Measurements from ENCODE around the gene MRPL2.
A peak's percentile ranks its signal among the peaks of the same experiment; 100 is the strongest.

The MRPL2 gene

DNA sequence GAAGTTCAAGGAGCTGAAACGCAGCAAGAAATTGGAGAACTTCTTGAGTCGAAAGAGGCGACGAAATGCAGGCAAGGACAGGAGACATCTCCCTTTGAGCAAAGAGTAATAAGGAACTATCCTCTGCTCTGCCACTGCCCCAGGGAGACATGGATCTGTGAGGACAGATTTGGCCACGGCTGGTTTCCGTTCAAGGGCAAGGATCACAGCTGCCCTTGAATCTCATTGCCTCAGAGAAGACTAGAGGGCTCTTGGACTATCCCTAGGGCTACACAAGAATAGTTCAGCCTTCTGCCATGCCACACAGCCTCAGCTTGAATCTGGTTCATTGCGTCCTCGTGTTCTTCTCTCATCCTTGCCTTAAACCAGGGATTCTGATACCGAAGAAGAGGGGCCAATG, 30.1 kb downstream of the MRPL2 start:
- FAIRE-seq, result no peak
- TF ChIP-seq TAF1 (IDR thresholded peaks at IDR 0.05; ENCODE audit: borderline replicate concordance, low read depth, low read length) (no peak), POLR2A (IDR thresholded peaks at IDR 0.05; ENCODE audit: low read depth, low read length) (no peak), POLR2AphosphoS5 (IDR thresholded peaks at IDR 0.05; ENCODE audit: low read depth, low read length) (no peak)
- no peak for DNase-seq (ENCODE audit: insufficient read length)

DNA sequence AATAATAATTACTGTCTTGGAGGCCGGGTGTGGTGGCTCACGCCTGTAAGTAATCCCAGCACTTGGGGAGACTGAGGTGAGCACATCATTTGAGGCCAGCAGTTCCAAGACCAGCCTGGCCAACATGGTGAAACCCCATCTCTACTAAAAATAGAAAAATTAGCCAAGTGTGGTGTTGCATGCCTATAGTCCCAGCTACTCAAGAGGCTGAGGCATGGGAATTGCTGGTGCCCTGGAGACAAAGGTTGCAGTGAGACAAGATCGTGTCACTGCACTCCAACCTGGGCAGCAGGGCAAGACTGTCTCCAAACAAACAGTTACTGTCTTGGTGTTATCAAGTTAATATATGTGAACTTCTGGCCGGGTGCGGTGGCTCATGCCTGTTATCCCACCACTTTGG, 32.9 kb downstream of the MRPL2 start:
- TF ChIP-seq TAF1 (IDR thresholded peaks at IDR 0.05; ENCODE audit: borderline replicate concordance, low read depth, low read length), result no peak
- TF ChIP-seq POLR2A (IDR thresholded peaks at IDR 0.05; ENCODE audit: low read depth, low read length), result no peak
- no peak for TF ChIP-seq POLR2AphosphoS5 (IDR thresholded peaks at IDR 0.05; ENCODE audit: low read depth, low read length)
- no peak for DNase-seq (ENCODE audit: insufficient read length)
- no peak for FAIRE-seq

GRCh38 chr6:43024436-43024835, 34.8 kb downstream of the MRPL2 start:
- no peak for DNase-seq (ENCODE audit: insufficient read length)
- no peak; the same call in 1 of the 2 replicates for TF ChIP-seq POLR2AphosphoS5 (IDR thresholded peaks at IDR 0.05; ENCODE audit: low read depth, low read length)
- no peak for TF ChIP-seq POLR2A (IDR thresholded peaks at IDR 0.05; ENCODE audit: low read depth, low read length)
- TF ChIP-seq TAF1 (IDR thresholded peaks at IDR 0.05; ENCODE audit: borderline replicate concordance, low read depth, low read length), result no peak
- FAIRE-seq, result no peak

GRCh38 chr6:43021270-43022047, 37.8 kb downstream of the MRPL2 start, which contains the start of gene RRP36:
RRP36 (plus strand) TSS chr6:43021623; CDS start chr6:43021655, 32 bp downstream.
- DNase-seq (ENCODE audit: insufficient read length), result peak; percentile 92
- TF ChIP-seq POLR2A (IDR thresholded peaks at IDR 0.05; ENCODE audit: low read depth, low read length) (peak; percentile 69), POLR2AphosphoS5 (IDR thresholded peaks at IDR 0.05; ENCODE audit: low read depth, low read length) (peak; percentile 37), TAF1 (IDR thresholded peaks at IDR 0.05; ENCODE audit: borderline replicate concordance, low read depth, low read length) (no peak)
- peak; percentile 66 for FAIRE-seq

DNA sequence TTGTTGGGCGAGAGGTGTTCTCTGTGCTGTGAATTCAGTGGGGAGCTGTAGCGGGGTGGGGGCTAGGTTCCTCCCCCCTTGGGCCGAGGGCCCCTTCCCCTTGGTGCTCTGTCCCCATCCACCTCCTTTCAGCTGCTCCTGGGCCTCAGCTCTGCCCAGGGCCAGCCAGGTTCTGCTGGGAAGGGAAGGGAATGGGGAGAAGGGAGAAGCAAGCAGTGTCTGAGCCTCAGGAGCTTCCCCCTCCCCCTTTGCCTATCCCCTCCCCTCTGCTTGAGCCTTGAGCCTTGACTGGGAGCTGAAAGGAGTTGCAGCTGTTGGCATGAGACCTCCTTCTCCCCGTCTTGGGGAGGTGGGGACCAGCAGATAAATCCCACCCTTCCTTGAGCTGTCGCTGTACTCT, 38.4 kb downstream of the MRPL2 start:
- TF ChIP-seq POLR2AphosphoS5 (IDR thresholded peaks at IDR 0.05; ENCODE audit: low read depth, low read length) (no peak), POLR2A (IDR thresholded peaks at IDR 0.05; ENCODE audit: low read depth, low read length) (no peak), TAF1 (IDR thresholded peaks at IDR 0.05; ENCODE audit: borderline replicate concordance, low read depth, low read length) (no peak)
- DNase-seq (ENCODE audit: insufficient read length), result no peak
- no peak for FAIRE-seq

DNA sequence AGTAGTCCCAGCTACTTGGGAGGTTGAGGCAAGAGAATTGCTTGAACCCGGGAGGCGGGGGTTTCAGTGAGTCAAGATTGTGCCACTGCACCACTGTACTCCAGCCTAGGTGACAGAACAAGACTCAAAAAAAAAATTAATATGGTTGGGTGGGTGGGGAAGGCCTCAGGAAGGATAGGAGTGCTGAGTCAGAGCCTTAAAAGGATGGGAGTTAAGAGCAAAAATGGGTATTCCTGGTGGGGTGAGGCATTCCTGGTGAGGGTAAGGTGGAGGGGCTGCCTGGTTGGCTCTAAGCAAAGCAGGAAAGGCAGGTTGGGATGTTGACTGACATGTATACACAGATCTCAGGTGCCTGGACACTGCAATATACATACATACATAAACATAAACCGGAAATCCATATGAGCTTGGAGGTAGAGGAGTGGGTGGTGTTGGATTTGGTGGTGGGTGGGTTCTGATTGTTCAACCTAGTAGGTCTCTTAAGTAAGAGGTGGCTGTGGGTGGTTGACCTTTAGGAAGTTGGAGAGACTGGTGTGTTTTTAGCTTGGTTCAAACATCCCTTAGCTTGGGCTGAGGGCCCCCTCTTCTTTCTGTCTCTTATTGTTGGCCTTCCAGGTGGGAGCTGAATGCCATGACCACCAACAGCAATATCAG, 39.1 kb downstream of the MRPL2 start:
- FAIRE-seq (no peak), DNase-seq (ENCODE audit: insufficient read length) (no peak)
- TF ChIP-seq TAF1 (IDR thresholded peaks at IDR 0.05; ENCODE audit: borderline replicate concordance, low read depth, low read length) (no peak), POLR2AphosphoS5 (IDR thresholded peaks at IDR 0.05; ENCODE audit: low read depth, low read length) (no peak), POLR2A (IDR thresholded peaks at IDR 0.05; ENCODE audit: low read depth, low read length) (no peak)

- DNase-seq (ENCODE audit: insufficient read length) (no peak), FAIRE-seq (no peak)
- TF ChIP-seq TAF1 (IDR thresholded peaks at IDR 0.05; ENCODE audit: borderline replicate concordance, low read depth, low read length) (no peak), POLR2A (IDR thresholded peaks at IDR 0.05; ENCODE audit: low read depth, low read length) (no peak), POLR2AphosphoS5 (IDR thresholded peaks at IDR 0.05; ENCODE audit: low read depth, low read length) (no peak)
These were observed 40.1 kb downstream of the MRPL2 start for GRCh38 chr6:43019152-43019551.

DNA sequence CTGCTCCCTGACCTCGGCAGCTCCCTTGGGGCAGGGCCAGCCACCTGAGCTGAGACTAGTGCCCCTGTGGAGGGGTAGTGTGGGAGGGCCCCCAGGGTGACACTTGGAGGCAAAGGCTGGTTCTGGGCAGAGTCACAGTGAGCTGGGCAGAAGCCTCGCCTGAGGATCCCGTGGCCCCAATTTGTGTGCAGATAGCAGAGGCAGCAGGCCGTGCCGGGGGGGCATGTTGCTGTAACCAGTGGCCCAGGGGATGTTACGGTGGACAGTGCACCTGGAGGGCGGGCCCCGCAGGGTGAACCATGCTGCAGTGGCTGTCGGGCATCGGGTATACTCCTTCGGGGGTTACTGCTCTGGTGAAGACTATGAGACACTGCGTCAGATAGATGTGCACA, 42.3 kb downstream of the MRPL2 start:
- no peak for FAIRE-seq
- TF ChIP-seq POLR2AphosphoS5 (IDR thresholded peaks at IDR 0.05; ENCODE audit: low read depth, low read length) (no peak), TAF1 (IDR thresholded peaks at IDR 0.05; ENCODE audit: borderline replicate concordance, low read depth, low read length) (no peak), POLR2A (IDR thresholded peaks at IDR 0.05; ENCODE audit: low read depth, low read length) (no peak)

GRCh38 chr6:43016176-43016942, 42.9 kb downstream of the MRPL2 start:
- FAIRE-seq, result no peak
- no peak for DNase-seq (ENCODE audit: insufficient read length)
- TF ChIP-seq POLR2A (IDR thresholded peaks at IDR 0.05; ENCODE audit: low read depth, low read length), result no peak
- TF ChIP-seq POLR2AphosphoS5 (IDR thresholded peaks at IDR 0.05; ENCODE audit: low read depth, low read length), result no peak
- no peak for TF ChIP-seq TAF1 (IDR thresholded peaks at IDR 0.05; ENCODE audit: borderline replicate concordance, low read depth, low read length)

More for the DNA sequence above, 42.3 kb downstream of the MRPL2 start:
- no peak for DNase-seq (ENCODE audit: insufficient read length)

GRCh38 chr6:43014434-43014909, 44.8 kb downstream of the MRPL2 start:
- no peak for DNase-seq (ENCODE audit: insufficient read length)
- FAIRE-seq, result no peak
- TF ChIP-seq TAF1 (IDR thresholded peaks at IDR 0.05; ENCODE audit: borderline replicate concordance, low read depth, low read length) (no peak), POLR2A (IDR thresholded peaks at IDR 0.05; ENCODE audit: low read depth, low read length) (no peak), POLR2AphosphoS5 (IDR thresholded peaks at IDR 0.05; ENCODE audit: low read depth, low read length) (no peak)

- FAIRE-seq (peak; percentile 100), DNase-seq (ENCODE audit: insufficient read length) (peak; percentile 96)
- TF ChIP-seq POLR2AphosphoS5 (IDR thresholded peaks at IDR 0.05; ENCODE audit: low read depth, low read length), result no peak
These were observed 45.3 kb downstream of the MRPL2 start, which contains the start of the genes KLHDC3 and MEA1 for GRCh38 chr6:43013843-43014433. KLHDC3 (plus strand) TSS chr6:43014249; CDS start chr6:43017193, 2,944 bp downstream. MEA1 (minus strand) TSS chr6:43013946; CDS start chr6:43013813, 133 bp downstream.

Data from GM12892 (cell line).